Fibroblast of lung (primary cell): Measurements from ENCODE around the gene PLA2G4B. TPM values are rescaled to one million over a fixed set of nuclear protein-coding genes. Genes with fewer than 3 reads are reported as not detected.

Experiments
- DNase-seq, 2 donors: peaks; one replicate each; pipeline versions ENCODE4 v3.0.0 to v3.0.0-alpha.2; 2010; ENCODE audit warnings: low read depth in 2 of 2
- H2AFZ ChIP-seq: 2 replicates; pipeline ENCODE4 v1.5.1; 2012; ENCODE audit warnings: low read length, control low read depth, inconsistent platforms
- H3K27ac ChIP-seq: 2 replicates; pipeline ENCODE4 v1.5.1; 2011; ENCODE audit warnings: low read length, control low read depth; ENCODE audit not compliant: insufficient read depth
- H3K27me3 ChIP-seq: 2 replicates; pipeline ENCODE4 v1.5.1; 2011; ENCODE audit warnings: mild to moderate bottlenecking, low read length; ENCODE audit not compliant: control insufficient read depth, insufficient read depth
- H3K36me3 ChIP-seq: 2 replicates; pipeline ENCODE4 v1.5.1; 2011; ENCODE audit warnings: low read length; ENCODE audit not compliant: control insufficient read depth, insufficient read depth
- H3K4me1 ChIP-seq: 2 replicates; pipeline ENCODE4 v1.5.1; 2011; ENCODE audit warnings: low read length; ENCODE audit not compliant: control insufficient read depth, insufficient read depth; ENCODE audit errors: extremely low read depth
- H3K4me2 ChIP-seq: 2 replicates; pipeline ENCODE4 v1.5.1; 2011; ENCODE audit warnings: low read length, control low read depth; ENCODE audit not compliant: insufficient read depth; ENCODE audit errors: extremely low read depth
- H3K4me3 ChIP-seq, 4 experiments: fragments of 200-600 bp in 1 of 4; sonication (generic) in 1 of 4; replicated peaks in 1 of 4; 2 replicates each; pipeline ENCODE4 v1.5.1; 2011 to 2016; ENCODE audit warnings: low read length in 4 of 4, low read depth in 3 of 4, mild to moderate bottlenecking in 3 of 4, control low read depth in 2 of 4, inconsistent platforms in 1 of 4, mixed read lengths in 1 of 4; ENCODE audit not compliant: insufficient read depth in 1 of 4; ENCODE audit errors: control extremely low read depth in 1 of 4
- H3K79me2 ChIP-seq: 2 replicates; pipeline ENCODE4 v1.5.1; 2012; ENCODE audit warnings: mild to moderate bottlenecking, low read length, inconsistent platforms; ENCODE audit not compliant: control insufficient read depth, insufficient read depth
- H3K9ac ChIP-seq: 2 replicates; pipeline ENCODE4 v1.5.1; 2011; ENCODE audit warnings: mild to moderate bottlenecking, low read length, control low read depth; ENCODE audit not compliant: insufficient read depth
- H3K9me3 ChIP-seq: 2 replicates; pipeline ENCODE4 v1.5.1; 2012; ENCODE audit warnings: low read depth, low read length; ENCODE audit not compliant: control insufficient read depth, insufficient read depth
- H4K20me1 ChIP-seq: 2 replicates; pipeline ENCODE4 v1.5.1; 2011; ENCODE audit warnings: low read length; ENCODE audit not compliant: control insufficient read depth, insufficient read depth; ENCODE audit errors: extremely low read depth
- EZH2 ChIP-seq: IDR thresholded peaks from 2 replicates; pipeline ENCODE4 v1.5.1; 2012; ENCODE audit warnings: low read length, control low read depth, mild to moderate bottlenecking; ENCODE audit errors: missing control alignments
- polyA plus RNA-seq, 2 donors: library from polyadenylated mRNA; depleted of rRNA in 1 of 2; stranded (reverse) in 1 of 2; unstranded in 1 of 2; fragments of >200 nt; gene quantifications; 2 replicates each; pipeline ENCODE4 v1.2.1, GENCODE V29; 2011 to 2012; ENCODE audit warnings: missing spikeins in 1 of 2
- total RNA-seq: library from RNA; depleted of rRNA; stranded (reverse); fragments of >200 nt; gene quantifications from 2 replicates; pipeline ENCODE4 v1.2.1, GENCODE V29; 2014
- TF ChIP-seq, protein P1 (sequence below), 2 donors: IDR thresholded peaks in 1 of 2; conservative IDR thresholded peaks in 1 of 2; 1 replicate in 1 of 2; 2 replicates in 1 of 2; pipeline ENCODE4 v1.5.1; 2011 to 2012; ENCODE audit warnings: low read length in 2 of 2, control low read depth in 1 of 2, inconsistent platforms in 1 of 2, low read depth in 1 of 2, mild to moderate bottlenecking in 1 of 2

The PLA2G4B gene
- total and polyA plus RNA-seq, 2 donors (not counting 1 experiment from before 2014, with no cell fraction given) = 0.99 to 1.2 TPM

DNA sequence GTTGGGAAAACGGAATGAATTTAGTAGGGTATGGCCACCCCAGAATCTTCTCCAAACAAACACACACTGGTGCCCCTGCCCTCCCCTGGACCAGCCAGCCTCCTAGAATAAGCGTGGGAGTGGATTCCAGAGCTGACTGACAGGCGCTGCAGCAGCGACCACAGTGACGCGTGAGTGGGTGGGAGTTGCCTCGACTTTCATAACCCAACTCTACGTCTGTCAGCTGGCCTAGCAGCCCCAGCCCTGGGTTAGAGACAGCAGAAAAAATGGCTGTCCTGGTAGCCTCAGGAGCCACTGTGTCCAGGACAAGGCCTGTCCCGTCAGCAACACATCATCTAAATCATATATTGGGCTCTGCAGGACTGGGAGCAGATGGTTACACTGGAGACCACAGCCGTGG, 10.0 kb downstream of the PLA2G4B start:
- Histone ChIP-seq H3K9me3 (no peaks in the 10 kb centered on the region), H3K27ac (no peak overlapping the region), H4K20me1 (no peaks in the 10 kb centered on the region), H3K27me3 (no peaks in the 10 kb centered on the region), H2AFZ (no peak overlapping the region), H3K4me3 (no peak overlapping the region), H3K79me2 (no peaks in the 10 kb centered on the region), H3K4me1 (no peaks in the 10 kb centered on the region), H3K9ac (no peak overlapping the region), H3K36me3 (peaks cover 2% of the 10 kb centered on the region), H3K4me2 (no peak overlapping the region)
- TF ChIP-seq, protein P1, sequence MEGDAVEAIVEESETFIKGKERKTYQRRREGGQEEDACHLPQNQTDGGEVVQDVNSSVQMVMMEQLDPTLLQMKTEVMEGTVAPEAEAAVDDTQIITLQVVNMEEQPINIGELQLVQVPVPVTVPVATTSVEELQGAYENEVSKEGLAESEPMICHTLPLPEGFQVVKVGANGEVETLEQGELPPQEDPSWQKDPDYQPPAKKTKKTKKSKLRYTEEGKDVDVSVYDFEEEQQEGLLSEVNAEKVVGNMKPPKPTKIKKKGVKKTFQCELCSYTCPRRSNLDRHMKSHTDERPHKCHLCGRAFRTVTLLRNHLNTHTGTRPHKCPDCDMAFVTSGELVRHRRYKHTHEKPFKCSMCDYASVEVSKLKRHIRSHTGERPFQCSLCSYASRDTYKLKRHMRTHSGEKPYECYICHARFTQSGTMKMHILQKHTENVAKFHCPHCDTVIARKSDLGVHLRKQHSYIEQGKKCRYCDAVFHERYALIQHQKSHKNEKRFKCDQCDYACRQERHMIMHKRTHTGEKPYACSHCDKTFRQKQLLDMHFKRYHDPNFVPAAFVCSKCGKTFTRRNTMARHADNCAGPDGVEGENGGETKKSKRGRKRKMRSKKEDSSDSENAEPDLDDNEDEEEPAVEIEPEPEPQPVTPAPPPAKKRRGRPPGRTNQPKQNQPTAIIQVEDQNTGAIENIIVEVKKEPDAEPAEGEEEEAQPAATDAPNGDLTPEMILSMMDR (conservative IDR thresholded peaks at IDR 0.05 in 1 of 2, IDR thresholded peaks at IDR 0.05 in 1 of 2; ENCODE audit: low read depth in 1 of 2, low read length in 2 of 2) = no peak
- TF ChIP-seq EZH2 = no peak
- DNase-seq = peak; percentile 12 to 19

DNA sequence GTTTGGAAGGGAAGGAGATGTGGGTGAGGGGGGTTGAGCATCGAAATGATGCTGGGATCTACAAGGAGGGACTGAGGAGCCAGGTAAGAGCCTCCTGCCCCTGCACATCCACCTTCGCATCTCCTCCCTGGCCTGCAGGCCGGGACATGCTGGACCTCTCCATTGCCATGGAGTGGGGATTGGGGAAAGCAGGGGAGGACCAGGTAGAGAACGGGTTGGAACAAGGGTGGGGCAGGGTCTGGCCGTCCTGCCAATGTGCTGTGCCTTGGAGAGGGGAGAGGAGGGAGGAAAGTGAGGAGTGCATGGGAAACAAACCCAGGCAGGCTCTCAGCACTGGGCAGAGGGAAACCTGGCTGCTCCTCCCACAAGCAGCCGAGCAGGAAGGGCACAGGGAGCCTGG, 10.6 kb downstream of the PLA2G4B start:
- DNase-seq = no peak
- Histone ChIP-seq H3K9ac (no peak overlapping the region), H3K4me2 (no peak overlapping the region), H4K20me1 (no peaks in the 10 kb centered on the region), H3K27me3 (no peaks in the 10 kb centered on the region), H3K4me3 (no peak overlapping the region), H3K79me2 (no peaks in the 10 kb centered on the region), H3K9me3 (no peaks in the 10 kb centered on the region), H3K27ac (no peak overlapping the region), H2AFZ (no peak overlapping the region), H3K36me3 (peaks cover 2% of the 10 kb centered on the region), H3K4me1 (no peaks in the 10 kb centered on the region)
- TF ChIP-seq EZH2 = no peak
- TF ChIP-seq, protein P1 (conservative IDR thresholded peaks at IDR 0.05 in 1 of 2, IDR thresholded peaks at IDR 0.05 in 1 of 2; ENCODE audit: low read depth in 1 of 2, low read length in 2 of 2) = no peak

DNA sequence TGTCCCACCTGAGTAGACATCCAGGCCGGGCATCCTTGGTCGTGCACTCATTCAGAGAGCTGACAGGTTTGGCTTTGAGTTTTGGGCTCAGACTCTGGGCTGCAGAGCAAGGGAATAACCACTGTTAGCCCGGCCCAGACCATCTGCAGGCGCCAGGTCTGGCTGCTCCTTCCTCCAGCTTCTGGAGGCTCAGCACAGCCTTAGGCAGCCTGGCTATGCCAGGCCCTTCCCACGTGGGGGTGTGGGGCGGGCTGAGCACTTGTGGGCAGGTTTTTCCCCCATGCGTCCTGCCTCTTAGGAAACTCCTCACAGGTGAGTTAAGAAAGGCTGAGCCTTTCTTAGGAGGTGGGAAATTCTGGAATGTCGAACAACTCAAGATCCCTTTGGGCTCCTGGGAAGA, 11.2 kb downstream of the PLA2G4B start:
- no peak overlapping the region for H3K4me2 ChIP-seq
- no peaks in the 10 kb centered on the region for H3K79me2 ChIP-seq
- H3K4me1 ChIP-seq = no peaks in the 10 kb centered on the region
- no peaks in the 10 kb centered on the region for H4K20me1 ChIP-seq
- DNase-seq = no peak
- no peak overlapping the region for H3K9ac ChIP-seq
- H3K4me3 ChIP-seq = no peak overlapping the region
- H3K27ac ChIP-seq = no peak overlapping the region
- peaks cover 2% of the 10 kb centered on the region for H3K36me3 ChIP-seq
- no peaks in the 10 kb centered on the region for H3K9me3 ChIP-seq
- H3K27me3 ChIP-seq = no peaks in the 10 kb centered on the region
- H2AFZ ChIP-seq = no peak overlapping the region
- TF ChIP-seq, protein P1 (conservative IDR thresholded peaks at IDR 0.05 in 1 of 2, IDR thresholded peaks at IDR 0.05 in 1 of 2; ENCODE audit: low read depth in 1 of 2, low read length in 2 of 2) = no peak
